Colon (tissue), 2 donors: ENCODE measurements around the gene SUSD4.

Experiments used
- FAIRE-seq: peaks from 2 replicates; lab custom pipeline; 2012; peaks lifted over from hg19 to GRCh38; lab: Jason Lieb, UNC
- donor health status: control.
- donor health status: control.

The SUSD4 gene

GRCh38 chr1:223179786-223180185, 184.2 kb downstream of the SUSD4 start:
- FAIRE-seq, result no peak

- FAIRE-seq, result no peak
Measured at GRCh38 chr1:223179280-223179679, 184.7 kb downstream of the SUSD4 start.

- FAIRE-seq, result no peak
Measured at GRCh38 chr1:223177681-223178080, 186.3 kb downstream of the SUSD4 start.

- FAIRE-seq, result no peak
Measured at GRCh38 chr1:223176437-223176836, 187.5 kb downstream of the SUSD4 start.

- FAIRE-seq, result no peak
Measured at GRCh38 chr1:223175633-223176032, 188.3 kb downstream of the SUSD4 start.

GRCh38 chr1:223175032-223175431, 188.9 kb downstream of the SUSD4 start:
- FAIRE-seq, result no peak
